Measurements from ENCODE around the gene SLIT3.

DNA sequence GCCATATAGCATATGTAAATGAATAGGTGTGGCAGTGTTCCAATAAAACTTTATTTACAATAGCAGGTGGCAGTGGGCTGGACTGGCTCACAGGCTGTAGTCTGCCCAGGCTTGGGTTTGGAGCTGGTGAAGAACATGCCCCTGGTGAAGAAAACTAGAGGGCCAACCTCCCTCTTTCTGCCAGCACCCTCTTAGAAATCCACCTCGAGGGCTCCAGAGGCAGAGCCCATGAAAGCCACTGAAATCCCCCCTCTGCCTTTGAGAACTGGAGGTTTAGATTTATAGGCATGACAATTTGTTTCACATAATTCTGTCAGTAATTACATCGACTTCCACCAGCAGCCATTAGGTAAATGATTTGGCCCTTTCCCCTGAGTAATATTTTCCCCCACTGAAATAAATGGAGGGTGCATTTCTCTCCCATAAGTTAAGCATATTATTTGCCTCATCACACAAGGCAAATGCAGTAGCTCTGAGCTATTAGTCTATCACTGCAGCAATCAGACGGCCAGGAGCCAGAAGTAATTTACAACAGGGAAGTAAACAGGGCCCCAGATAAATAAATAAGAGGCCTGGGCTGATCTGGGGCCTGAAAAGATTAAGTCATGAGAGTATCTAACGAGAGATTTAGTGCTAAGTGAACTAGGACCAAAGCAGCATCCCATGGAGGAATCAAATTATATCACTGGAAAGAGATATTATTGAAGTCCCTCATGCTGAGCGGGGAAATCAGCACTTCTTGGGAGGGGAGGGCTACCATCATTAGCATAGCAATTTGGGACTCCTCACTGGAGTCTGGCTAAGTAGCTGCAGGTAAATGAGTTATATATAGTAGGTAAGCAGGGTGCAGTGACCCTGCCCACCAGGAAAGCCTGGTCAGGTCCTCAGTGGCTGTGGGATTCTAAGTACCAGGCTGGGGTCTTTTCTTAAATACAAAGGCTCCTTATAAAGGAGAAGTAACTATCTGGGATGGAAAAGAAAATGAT, 123.9 kb downstream of the SLIT3 start:
- TF ChIP-seq, protein P1, sequence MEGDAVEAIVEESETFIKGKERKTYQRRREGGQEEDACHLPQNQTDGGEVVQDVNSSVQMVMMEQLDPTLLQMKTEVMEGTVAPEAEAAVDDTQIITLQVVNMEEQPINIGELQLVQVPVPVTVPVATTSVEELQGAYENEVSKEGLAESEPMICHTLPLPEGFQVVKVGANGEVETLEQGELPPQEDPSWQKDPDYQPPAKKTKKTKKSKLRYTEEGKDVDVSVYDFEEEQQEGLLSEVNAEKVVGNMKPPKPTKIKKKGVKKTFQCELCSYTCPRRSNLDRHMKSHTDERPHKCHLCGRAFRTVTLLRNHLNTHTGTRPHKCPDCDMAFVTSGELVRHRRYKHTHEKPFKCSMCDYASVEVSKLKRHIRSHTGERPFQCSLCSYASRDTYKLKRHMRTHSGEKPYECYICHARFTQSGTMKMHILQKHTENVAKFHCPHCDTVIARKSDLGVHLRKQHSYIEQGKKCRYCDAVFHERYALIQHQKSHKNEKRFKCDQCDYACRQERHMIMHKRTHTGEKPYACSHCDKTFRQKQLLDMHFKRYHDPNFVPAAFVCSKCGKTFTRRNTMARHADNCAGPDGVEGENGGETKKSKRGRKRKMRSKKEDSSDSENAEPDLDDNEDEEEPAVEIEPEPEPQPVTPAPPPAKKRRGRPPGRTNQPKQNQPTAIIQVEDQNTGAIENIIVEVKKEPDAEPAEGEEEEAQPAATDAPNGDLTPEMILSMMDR (IDR thresholded peaks at IDR 0.05) = no peak
- TF ChIP-seq EP300 (IDR thresholded peaks at IDR 0.05) = no peak

Measured in esophagus muscularis mucosa (tissue), 3 donors.